HG02678 (cell line): ENCODE results near the gene BSN.
"Not testable (repeated sequence)": the region's sequence is repeated elsewhere in the genome, so short reads cannot be mapped to it uniquely, and the experiment has no call there.

Source experiments
- ATAC-seq: cut with Tn5 transposase; IDR thresholded peaks from one replicate; pipeline ENCODE4 v1.9.1; 2021; ENCODE audit warnings: mild to moderate bottlenecking, moderate library complexity; ENCODE audit not compliant: unreplicated experiment

Gene BSN

DNA sequence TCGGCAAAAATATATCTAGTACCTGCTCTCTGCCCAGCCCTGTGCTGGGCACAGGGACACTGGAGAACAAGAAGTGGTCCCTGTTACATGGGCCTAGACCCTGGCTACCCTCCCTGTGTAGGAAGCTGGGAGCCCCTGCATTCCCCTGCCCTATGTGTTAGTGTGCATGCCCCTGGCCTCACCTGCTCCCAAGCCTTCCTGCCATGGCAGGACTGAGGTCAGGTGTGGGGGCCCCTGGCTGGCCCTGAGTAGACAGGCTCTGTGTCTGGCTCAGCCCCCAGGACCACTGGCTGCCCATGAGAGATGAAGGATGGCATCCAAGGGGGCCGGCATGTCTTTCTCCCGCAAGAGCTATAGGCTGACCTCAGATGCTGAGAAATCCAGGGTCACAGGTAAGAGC is 136.6 kb downstream of the BSN start:
- not testable (repeated sequence) for ATAC-seq

DNA sequence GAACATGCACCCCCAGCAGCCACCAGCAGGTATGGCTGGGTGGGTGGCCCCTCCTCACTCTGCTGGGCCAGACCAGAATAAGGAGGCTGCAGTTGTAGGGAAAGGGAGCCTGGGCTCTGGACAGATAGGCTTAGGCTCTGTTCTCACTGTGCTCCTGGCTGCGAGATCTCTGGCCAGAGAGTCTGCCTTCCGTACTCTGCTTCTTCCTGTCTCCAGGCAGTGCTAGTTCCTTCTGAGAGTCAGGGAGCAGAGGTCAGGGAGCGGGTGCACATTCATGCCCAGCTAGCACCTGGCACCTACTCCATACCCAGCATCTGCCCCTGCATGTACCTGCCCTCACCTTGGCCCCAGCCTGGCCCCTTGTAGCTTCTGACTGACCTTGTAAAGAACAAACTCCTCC is 137.2 kb downstream of the BSN start:
- not testable (repeated sequence) for ATAC-seq

DNA sequence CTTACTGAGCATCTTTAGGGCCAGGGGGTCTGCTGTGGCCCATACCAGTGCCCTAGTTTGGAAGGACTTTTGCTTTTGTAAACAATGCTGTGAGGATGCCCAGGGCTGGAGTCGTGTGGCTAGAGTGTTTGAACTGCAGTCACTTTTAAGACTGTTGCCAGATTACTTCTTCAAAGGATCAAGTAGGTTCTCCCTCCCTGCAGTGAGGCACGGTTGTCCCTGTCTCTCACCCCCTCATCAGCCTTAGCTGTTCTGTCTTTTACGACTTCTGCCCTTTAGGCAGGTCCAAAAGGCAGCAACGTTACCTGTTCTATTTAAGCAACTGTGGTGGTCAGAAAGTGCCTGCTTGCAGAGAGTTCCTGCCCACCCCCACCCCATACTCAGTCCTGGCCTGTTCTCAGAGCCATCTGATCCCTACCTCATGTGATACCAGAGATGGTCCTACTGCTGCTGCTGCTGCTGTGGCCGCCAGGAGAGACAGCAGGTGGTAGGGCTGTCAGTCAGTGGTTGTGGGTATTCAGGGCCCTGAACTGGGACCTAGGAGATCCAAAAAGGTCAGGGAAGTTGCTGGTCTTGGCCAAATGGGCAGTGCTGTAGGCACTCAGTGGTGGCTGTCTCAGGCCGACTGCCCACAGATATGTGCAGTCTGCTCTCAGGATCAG is 140.3 kb downstream of the BSN start:
- ATAC-seq = not testable (repeated sequence)

DNA sequence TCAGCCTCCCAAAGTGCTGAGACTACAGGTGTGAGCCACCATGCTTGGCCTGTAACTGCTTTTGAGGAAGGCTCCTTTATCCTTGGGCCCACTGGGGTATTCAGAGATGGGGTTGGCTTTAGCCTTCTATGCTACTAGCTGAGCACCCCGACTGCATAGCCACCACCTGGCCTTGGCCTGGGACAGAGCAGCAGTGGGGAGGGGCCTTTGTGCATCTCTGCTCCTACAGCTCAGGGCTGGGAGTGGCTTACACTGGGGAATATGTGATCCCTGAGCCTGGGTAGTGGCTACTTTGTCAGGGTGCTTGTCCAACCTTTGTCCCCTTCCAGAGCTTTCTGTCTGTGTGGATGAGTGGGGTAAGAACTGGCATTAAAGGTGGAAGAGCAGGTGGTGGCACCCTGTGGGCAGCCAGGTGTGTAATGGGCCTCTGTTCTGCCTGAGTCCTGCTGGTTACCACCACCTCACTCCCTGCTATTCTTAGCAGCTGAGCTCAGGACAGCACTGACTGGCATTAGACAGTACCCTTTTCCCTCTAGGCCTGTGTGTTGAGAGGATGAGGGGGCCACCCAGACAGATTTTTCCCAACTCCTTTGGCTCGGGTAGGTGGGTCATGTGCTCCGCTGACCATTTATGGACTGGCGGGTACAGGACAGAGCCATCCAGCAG is 141.2 kb downstream of the BSN start:
- not testable (repeated sequence) for ATAC-seq

DNA sequence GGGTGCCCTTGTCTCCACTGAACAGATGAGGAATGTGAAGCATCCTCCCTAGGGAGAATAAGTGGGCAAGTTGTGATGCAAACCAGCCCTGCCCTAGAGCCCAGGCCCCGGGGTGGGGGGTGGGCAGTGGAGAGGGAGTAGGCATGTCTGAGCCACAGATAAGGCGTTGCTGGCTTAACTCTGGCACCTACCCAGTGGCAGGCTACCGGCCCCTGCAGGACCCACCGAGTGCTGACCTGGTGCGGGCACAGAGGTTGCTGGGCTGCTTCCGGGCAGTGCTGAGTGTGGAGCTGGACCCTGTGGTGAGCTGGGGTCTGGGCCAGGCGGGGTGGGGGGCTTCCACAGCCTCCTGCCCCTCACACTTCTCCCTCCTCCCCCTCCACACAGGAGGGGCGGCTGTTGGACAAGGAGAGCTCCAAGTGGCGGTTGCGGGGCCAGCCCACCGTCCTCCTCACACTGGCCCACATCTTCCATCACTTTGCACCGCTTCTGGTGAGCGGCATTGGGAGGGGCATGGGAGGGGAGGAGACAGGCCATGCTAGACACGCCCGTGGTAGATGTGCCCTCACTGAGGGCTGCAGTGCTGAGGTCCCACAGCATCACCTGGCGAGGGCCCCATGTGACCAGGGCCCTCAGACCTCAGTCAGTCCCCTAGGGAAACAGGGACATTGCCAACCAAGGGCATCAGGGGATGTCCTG is 145.2 kb downstream of the BSN start:
- ATAC-seq = no peak

DNA sequence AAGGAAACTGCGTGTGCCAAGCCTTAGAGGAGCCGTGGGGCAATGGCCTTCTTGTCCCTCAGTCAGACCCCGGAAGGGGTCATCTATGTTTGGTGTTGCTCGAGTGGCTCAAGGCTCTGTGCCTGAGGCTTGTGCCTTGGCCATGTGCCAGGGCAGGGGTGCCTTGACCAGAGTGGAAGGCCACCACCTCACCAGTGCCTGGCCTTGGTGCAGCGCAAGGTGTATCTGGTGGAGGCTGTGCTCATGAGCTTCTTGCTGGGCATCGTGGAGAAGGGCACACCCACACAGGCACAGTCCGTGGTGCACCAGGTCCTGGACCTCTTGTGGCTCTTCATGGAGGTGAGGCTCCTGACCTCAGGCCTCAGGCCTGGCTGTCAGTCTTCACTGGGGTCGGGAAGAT is 145.7 kb downstream of the BSN start:
- ATAC-seq = no peak

DNA sequence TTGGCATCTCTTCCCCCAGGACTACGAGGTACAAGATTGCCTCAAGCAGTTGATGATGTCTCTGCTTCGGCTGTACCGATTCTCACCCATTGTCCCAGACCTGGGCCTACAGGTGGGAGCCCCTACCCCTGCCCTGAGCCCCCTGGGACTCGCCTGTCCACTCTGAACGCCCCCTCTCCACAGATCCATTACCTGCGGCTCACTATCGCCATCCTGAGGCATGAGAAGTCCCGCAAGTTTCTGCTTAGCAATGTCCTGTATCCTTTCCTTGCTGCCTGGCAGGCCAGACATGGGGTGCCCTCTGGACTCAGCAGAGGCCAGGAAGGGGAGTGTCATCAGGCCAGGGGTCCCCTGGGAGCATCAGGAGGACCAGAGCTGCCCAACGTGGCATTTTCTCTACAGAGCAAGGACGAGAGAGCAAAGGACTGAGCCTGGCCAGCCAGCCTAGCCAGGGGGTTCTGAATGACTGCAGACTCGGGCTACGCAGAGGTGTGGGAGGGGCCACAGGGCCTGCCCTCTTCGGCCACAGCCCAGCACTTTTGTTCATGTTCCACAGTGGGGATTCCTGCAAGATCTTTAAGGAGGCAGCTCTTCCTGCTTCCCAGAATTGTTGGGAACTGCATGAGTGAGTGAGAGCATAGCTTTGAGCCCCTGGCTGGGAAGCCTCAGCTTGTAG is 146.3 kb downstream of the BSN start:
- no peak for ATAC-seq

DNA sequence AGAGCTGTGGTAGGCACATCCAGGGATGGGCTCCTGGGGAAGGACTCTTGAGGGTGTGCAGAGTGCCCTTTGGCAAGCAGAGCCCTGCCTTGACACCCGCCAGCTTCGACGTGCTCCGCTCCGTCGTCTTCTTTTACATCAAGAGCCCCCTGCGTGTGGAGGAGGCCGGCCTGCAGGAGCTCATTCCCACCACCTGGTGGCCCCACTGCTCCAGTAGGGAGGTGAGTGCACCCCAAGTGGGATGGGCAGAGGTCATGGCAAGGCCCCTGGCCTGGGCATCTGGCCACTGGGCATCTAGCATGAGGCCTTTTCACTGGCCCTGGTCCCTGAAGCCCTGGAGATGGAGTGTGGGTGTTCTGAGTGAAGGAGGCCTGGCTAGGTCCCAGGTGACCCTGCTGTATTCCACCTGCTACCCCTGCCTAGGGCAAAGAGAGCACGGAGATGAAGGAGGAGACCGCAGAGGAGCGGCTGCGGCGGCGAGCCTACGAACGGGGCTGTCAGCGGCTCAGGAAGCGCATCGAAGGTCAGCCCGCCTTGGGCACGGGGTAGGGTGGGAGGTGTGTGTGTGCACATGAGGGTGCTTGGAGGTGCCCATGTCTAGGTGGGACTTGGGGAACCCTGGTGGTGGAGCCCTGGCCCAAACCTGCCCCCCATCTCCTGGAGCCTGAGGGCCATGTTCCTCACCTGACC is 147.3 kb downstream of the BSN start:
- no peak for ATAC-seq

DNA sequence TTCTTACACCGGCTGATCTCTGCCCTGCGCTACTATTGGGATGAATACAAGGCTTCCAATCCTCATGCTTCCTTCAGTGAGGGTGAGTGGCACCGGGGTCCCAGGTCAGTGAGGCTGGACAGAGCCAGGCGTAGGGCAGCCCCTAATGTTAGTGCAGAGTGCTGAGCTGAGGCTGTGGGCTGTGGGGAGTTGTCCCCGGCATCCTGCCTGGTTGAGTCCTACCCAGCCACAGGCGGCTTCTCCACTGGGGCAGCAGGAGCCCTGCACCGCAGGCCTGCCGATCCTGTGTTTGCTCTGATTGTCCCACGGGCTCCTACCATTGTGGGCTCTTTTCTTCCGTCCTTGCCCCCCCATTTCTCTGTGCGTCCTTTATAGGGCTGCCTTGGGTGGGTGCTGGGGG is 148.4 kb downstream of the BSN start:
- ATAC-seq = no peak

DNA sequence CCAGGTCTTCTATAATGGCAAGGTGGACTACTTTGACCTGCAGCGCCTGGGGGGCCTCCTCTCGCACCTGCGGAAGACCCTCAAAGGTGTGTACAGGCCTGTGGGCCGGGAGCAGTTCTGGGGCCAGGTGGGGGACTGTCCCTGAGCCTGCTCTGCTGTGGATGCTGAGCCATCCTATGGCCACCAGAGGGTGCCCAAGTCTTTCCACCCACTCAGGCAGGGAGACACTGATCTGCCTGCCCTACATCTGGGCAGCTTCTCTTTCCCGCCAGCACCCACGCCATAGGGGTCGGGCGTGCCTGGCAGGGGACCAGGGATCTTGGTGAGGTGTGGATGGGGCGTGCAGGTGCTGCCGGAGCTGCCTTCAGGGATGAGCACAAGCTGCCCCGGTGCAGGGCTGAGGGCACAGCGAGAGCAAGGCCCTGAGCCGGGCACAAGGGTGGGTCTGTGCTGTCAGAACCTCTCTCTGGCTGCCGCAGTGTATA is 149.2 kb downstream of the BSN start:
- ATAC-seq = no peak

DNA sequence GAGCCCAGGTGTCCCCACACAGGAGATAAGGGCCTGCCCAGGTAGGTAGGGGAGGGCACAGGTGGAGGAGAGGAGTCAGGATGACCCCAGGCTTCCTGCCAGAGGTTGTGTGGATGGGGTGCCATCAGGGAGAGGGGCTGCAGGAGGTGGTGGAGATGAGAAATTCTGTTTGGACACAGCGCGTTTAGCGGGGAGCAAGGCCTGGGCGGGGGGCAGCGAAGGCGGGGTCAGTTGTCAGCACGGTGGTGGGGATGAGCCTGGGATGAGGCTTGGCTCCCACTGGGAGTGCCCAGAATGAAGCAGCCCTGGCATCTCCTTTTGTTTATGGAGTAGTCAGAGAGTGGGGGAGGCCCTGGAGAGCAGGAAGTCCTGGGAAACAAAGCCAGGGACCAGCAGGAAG is 149.7 kb downstream of the BSN start:
- ATAC-seq = no peak

DNA sequence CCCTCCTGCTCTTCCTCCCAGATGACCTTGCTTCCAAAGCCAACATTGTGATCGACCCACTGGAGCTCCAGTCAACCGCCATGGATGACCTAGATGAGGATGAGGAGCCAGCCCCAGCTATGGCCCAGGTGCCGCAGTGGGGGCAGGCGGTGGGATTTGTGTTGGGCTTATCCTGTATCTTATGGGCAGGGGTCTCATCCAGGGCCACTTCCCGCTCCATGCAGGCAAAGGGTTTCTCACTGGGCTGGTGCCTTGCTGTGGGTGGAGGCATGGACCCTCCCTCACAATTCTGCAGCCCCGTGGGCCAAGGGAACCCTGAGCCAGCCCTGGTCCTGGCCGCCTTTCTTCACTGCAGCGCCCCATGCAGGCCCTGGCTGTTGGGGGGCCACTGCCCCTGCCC is 150.4 kb downstream of the BSN start:
- no peak for ATAC-seq

DNA sequence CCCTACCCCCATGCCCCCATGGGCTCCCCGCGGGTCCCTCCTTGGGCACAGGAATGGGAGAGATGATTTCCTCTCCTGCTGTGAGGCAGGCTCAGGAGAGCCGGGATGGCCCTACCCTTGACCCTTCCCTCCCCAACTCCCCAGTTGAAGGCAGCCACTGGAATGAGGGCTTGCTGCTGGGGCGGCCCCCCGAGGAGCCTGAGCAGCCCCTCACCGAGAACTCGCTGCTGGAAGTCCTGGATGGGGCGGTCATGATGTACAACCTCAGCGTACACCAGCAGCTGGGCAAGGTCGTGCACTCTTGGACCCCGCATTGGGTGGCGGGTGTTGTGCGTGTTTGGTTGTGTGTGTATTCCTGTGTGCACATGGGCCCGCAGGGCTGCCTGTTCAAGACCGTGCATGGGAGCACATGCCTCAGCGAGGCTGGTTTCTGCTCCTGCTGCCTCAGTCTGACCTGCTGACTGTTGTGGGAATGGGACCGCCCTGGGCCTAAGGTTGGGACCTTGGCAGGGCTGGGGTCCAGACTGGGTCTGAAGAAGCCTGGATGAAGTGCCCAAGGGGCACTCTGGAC is 151.2 kb downstream of the BSN start:
- no peak for ATAC-seq

DNA sequence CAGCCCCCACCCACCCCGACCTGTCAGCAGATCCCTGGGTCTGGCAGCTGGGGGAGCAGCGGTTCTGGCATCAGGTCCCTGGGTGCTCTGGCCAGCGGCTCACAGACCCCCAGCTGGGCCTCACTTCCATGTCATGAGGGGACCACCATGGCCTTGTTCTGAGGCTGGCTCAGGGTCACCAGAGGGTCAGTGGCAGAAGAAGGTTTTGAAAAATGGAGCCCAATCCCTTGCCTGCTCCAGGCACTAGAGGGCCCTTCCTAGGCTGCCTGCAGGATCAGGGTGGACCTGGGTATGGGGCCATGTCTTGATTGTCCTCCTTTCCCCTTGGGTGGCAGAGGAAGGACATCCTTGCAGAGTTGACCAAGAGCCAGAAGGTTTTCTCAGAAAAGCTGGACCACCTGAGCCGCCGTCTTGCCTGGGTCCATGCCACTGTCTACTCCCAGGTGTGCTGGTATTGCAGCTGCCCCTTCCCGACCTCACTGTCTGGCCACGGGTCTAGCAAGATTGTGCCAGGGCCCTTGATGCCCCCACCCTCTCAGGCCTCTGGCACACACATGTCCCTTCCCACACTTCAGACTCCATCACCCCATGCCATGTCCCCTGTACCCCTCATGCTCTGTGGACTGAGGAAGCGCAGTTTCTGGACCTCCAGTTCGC is 152.3 kb downstream of the BSN start:
- ATAC-seq = no peak

DNA sequence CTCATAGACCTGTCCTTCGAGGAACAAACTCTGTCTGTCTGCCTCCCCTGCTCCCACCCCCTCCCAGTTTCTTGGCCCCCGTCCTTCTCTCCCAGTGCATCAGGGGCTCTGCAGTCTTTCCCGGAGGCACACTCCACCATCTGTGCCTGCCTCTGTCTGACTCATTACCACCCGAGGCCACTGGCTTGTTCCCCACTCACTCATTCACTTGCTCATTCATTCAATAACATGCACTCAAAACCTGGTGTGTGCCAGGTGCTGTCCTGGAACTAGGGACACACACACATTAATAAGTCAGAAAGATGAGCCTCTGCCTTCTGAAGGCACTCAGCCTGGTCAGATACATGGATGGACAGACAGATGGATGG is 152.8 kb downstream of the BSN start:
- ATAC-seq = no peak

DNA sequence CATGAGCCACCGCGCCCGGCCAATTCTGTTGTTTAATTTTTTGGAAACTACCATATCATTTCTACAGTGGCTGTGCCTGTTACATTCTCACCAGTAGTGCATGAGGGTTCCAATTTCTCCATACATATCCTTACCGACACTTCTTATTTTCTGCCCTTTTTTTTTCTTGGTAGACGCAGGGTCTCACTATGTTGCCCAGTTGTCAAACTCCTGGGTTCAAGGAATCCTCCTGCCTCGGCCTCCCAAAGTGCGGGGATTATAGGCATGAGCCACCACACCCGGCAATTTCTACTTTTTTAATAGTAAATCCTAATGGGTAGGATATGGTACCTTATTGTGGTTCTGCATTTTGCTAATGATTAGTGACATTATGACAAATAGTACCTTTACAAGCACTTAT is 155.6 kb downstream of the BSN start:
- ATAC-seq = no peak

DNA sequence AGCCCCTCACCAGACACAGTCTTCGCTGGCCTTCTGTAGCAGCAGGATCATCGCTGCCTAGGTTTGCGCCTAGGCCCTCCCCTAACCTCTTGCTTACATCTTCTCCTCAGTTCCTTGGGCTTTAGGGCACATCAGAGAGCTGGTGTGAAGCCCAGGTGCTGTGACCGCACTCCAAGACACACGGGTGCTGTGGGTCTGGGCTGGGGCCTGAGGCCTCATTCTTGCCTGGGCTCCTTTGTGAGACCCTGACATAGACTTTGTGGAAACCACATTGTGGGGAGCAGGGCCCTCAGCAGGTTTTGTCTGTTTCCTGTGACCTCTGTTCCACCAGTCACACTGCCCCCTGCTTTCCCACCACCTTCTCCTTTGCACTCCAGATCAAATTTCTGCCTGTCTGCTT is 157.2 kb downstream of the BSN start:
- ATAC-seq = no peak

DNA sequence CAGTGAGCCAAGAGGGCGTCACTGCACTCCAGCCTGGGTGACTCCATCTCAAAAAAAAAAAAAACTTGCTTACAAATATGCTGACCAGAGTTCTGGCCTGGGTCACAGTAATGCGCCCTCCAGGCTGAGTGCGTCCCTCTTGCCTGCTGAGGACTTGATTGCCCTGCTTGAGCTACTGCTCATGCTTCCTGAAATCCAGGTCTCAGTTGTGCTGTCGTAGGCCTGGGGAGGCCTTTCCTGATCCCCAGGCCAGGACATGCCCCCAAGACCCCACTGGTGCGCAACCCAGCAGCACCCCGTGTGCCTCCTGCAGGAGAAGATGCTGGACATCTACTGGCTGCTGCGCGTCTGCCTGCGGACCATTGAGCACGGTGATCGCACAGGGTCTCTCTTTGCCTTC is 157.9 kb downstream of the BSN start:
- ATAC-seq = no peak

DNA sequence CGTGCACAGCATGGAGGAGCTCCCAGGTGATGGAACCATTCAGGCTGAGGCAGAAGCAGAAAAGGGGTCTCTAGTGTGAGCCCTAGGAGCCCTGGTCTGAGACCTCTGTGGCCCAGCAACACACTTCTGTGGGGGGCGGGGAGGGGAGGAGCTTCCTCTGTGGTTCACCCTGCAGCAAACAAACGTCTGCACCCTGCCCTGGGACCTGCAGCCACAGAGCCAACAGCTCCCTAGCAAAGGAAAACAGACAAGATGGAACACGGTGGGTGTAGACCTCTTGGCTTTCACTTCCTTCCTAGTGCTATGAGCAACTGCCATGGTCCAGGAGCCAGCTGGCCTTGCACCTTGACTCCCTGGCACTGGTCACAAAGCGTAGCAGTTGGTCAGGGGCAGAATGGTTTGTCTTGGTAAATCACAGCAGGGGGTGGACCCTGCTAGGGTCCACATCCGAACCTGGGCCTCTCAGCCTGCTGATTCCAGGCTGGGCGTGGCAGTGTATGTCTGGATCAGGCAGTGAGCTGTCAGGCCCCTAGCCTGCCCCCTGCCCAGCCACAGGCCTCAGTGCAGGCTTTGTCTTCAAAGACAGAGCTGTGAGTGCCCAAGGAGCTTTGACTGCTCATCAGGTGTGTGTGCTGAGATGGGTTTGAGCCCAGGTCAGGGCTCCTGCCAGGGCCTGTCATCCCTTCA is 158.5 kb downstream of the BSN start:
- ATAC-seq = no peak
